GM23338 (cell line): ENCODE measurements around the gene SLIT1. TPM values are rescaled to one million over a fixed set of nuclear protein-coding genes. Genes with fewer than 3 reads are reported as not detected.

Source experiments
- ATAC-seq: fragments of 200-7000 bp; cut with Tn5 transposase; 3 replicates; pipeline ENCODE4 v1.9.1; 2020
- DNase-seq: peaks from one replicate; pipeline ENCODE4 v3.0.0-alpha.2; 2015; ENCODE audit warnings: low spot score
- H2AFZ ChIP-seq: fragments of 200-600 bp; sonication (generic); 2 replicates; pipeline ENCODE4 v1.8.0; 2016; ENCODE audit warnings: antibody characterized with exemption, mild to moderate bottlenecking, moderate library complexity
- H3F3A ChIP-seq: fragments of 200-600 bp; sonication (generic); replicated peaks from 2 replicates; pipeline ENCODE4 v1.8.0; 2017; ENCODE audit warnings: antibody characterized with exemption, mixed run types, low read depth
- H3K27ac ChIP-seq: fragments of 200-600 bp; sonication (generic); 2 replicates; pipeline ENCODE4 v1.6.1; 2016; ENCODE audit warnings: low read depth
- H3K27me3 ChIP-seq: fragments of 200-600 bp; sonication (generic); 2 replicates; pipeline ENCODE4 v1.8.0; 2016; ENCODE audit warnings: mild to moderate bottlenecking, mixed run types, moderate library complexity; ENCODE audit not compliant: insufficient read depth
- H3K36me3 ChIP-seq: fragments of 200-600 bp; sonication (generic); 2 replicates; pipeline ENCODE4 v1.8.0; 2016; ENCODE audit warnings: mild to moderate bottlenecking; ENCODE audit not compliant: insufficient read depth
- H3K4me1 ChIP-seq: fragments of 200-600 bp; sonication (generic); 2 replicates; pipeline ENCODE4 v1.8.0; 2016; ENCODE audit warnings: mild to moderate bottlenecking, moderate library complexity; ENCODE audit not compliant: insufficient read depth
- H3K4me2 ChIP-seq: fragments of 200-600 bp; sonication (generic); 2 replicates; pipeline ENCODE4 v1.7.1; 2017; ENCODE audit warnings: mixed run types
- H3K4me3 ChIP-seq: fragments of 200-600 bp; sonication (generic); 2 replicates; pipeline ENCODE4 v1.6.1; 2016; ENCODE audit warnings: mixed run types
- H3K79me2 ChIP-seq: fragments of 200-600 bp; sonication (generic); replicated peaks from 2 replicates; pipeline ENCODE4 v1.8.0; 2017; ENCODE audit warnings: mild to moderate bottlenecking; ENCODE audit not compliant: insufficient read depth
- H3K9me2 ChIP-seq: fragments of 200-600 bp; sonication (generic); 2 replicates; pipeline ENCODE4 v1.8.0; 2017; ENCODE audit not compliant: insufficient read depth
- H4K20me1 ChIP-seq: fragments of 200-600 bp; sonication (generic); replicated peaks from 2 replicates; pipeline ENCODE4 v1.8.0; 2017; ENCODE audit warnings: mild to moderate bottlenecking; ENCODE audit not compliant: insufficient read depth
- H3K27ac Mint-ChIP-seq: 2 replicates; pipeline ENCODE4 v1.8.0; 2020; ENCODE audit warnings: inconsistent platforms, mild to moderate bottlenecking, moderate library complexity, mixed read lengths
- H3K27me3 Mint-ChIP-seq: 3 replicates; pipeline ENCODE4 v1.8.0; 2022; ENCODE audit warnings: low read depth, mild to moderate bottlenecking, moderate library complexity, mixed read lengths, inconsistent platforms; ENCODE audit not compliant: insufficient read depth, poor library complexity
- H3K36me3 Mint-ChIP-seq: 3 replicates; pipeline ENCODE4 v1.8.0; 2021; ENCODE audit warnings: low read depth, mild to moderate bottlenecking, inconsistent platforms, moderate library complexity, mixed read lengths
- H3K4me1 Mint-ChIP-seq: 3 replicates; pipeline ENCODE4 v1.8.0; 2020; ENCODE audit warnings: mild to moderate bottlenecking, inconsistent platforms, mixed read lengths
- H3K4me3 Mint-ChIP-seq: 3 replicates; pipeline ENCODE4 v1.8.0; 2021; ENCODE audit warnings: moderate library complexity, mild to moderate bottlenecking, inconsistent platforms, mixed read lengths
- H3K9me3 Mint-ChIP-seq: 3 replicates; pipeline ENCODE4 v1.8.0; 2020; ENCODE audit warnings: moderate library complexity, mild to moderate bottlenecking, inconsistent platforms, mixed read lengths
- CREB1 ChIP-seq: fragments of 250-450 bp; sonication (Bioruptor Pico); IDR thresholded peaks from 2 replicates; pipeline ENCODE4 v1.5.0; 2020; ENCODE audit warnings: low read depth, mild to moderate bottlenecking, moderate library complexity
- CTCF ChIP-seq, 2 experiments: fragments of 200-600 bp in 1 of 2; sonication (generic) in 1 of 2; conservative IDR thresholded peaks; 2 replicates each; pipeline versions ENCODE4 v1.5.1 to v1.6.1; 2016 to 2017; ENCODE audit warnings: antibody characterized with exemption in 2 of 2, low read depth in 2 of 2, mild to moderate bottlenecking in 2 of 2, moderate library complexity in 1 of 2
- EZH2 ChIP-seq: fragments of 200-600 bp; sonication (generic); IDR thresholded peaks from one replicate; pipeline ENCODE4 v1.8.0; 2017; ENCODE audit warnings: antibody characterized with exemption, mild to moderate bottlenecking, low read depth; ENCODE audit not compliant: unreplicated experiment
- EZH2phosphoT487 ChIP-seq: fragments of 200-600 bp; sonication (generic); IDR thresholded peaks from one replicate; pipeline ENCODE4 v1.8.1; 2018; ENCODE audit warnings: antibody characterized with exemption; ENCODE audit not compliant: unreplicated experiment
- JUNB ChIP-seq: IDR thresholded peaks from one replicate; pipeline ENCODE4 v1.6.1; 2016; ENCODE audit warnings: antibody characterized with exemption; ENCODE audit not compliant: unreplicated experiment
- NANOG ChIP-seq: IDR thresholded peaks from 2 replicates; pipeline ENCODE4 v1.6.1; 2016; ENCODE audit warnings: antibody characterized with exemption, borderline replicate concordance
- POLR2AphosphoS5 ChIP-seq: IDR thresholded peaks from 2 replicates; pipeline ENCODE4 v1.6.1; 2016; ENCODE audit warnings: antibody characterized with exemption, low read depth
- REST ChIP-seq: IDR thresholded peaks from one replicate; pipeline ENCODE4 v1.6.1; 2018; ENCODE audit warnings: antibody characterized with exemption; ENCODE audit not compliant: unreplicated experiment
- STAT1 ChIP-seq: IDR thresholded peaks from one replicate; pipeline ENCODE4 v1.6.1; 2016; ENCODE audit warnings: antibody characterized with exemption; ENCODE audit not compliant: unreplicated experiment
- ZNF114 ChIP-seq: fragments of 250-450 bp; sonication (Bioruptor Pico); IDR thresholded peaks from 2 replicates; pipeline ENCODE4 v1.5.0; 2020; ENCODE audit warnings: mild to moderate bottlenecking, moderate library complexity
- ZNF331 ChIP-seq: fragments of 250-450 bp; sonication (Bioruptor Pico); IDR thresholded peaks from 2 replicates; pipeline ENCODE4 v1.5.0; 2020; ENCODE audit warnings: low read depth, mild to moderate bottlenecking, moderate library complexity
- ZNF462 ChIP-seq: fragments of 250-450 bp; sonication (Bioruptor Pico); IDR thresholded peaks from 2 replicates; pipeline ENCODE4 v1.5.0; 2020; ENCODE audit warnings: mild to moderate bottlenecking, moderate library complexity
- polyA plus RNA-seq: library from polyadenylated mRNA; unstranded; fragments of >200 nt; fragmentation: Nextera tagmentation; extraction: Ambion mirVana; gene quantifications from 2 replicates; pipeline ENCODE4 v1.2.1, GENCODE V29; 2016
- total RNA-seq: library from RNA; depleted of rRNA; stranded (reverse); fragments of >200 nt; shearing (Covaris generic); gene quantifications from 2 replicates; pipeline ENCODE4 v1.2.3, GENCODE V29; 2014
- TF ChIP-seq, protein P1 (sequence below): IDR thresholded peaks from 2 replicates; pipeline ENCODE4 v1.6.1; 2016; ENCODE audit warnings: antibody characterized with exemption

Gene SLIT1
- total and polyA plus RNA-seq, 2 experiments from 2014 or later = 0.76 to 1.7 TPM

DNA sequence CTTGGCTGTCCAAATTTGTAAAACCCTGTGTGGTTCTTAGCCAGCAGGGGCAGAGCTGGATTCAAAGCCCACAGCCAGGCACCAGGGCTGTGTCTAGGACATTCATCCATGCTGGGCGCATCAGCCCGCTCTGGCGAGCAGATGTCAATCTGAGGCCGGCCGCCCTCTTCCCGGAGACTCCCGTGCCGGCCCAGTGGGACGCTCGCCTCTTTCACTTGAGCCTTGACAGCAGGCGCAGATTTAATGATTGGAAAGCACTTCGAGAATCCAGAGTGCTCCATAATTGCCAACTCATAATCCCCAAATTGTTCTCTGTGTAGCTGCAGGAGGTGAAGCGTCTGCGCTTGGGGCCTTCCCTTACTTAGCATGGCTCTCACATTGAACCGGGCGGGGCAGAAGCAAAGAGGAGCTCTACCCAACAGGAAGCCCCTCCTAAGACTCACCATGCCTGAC is 36.7 kb downstream of the SLIT1 start:
- no peaks in the 10 kb centered on the region for H3K36me3 ChIP-seq
- H3K4me3 ChIP-seq = no peak overlapping the region
- Mint-ChIP-seq H3K27ac (no peak overlapping the region), H3K27me3 (peaks cover 3% of the 10 kb centered on the region), H3K4me1 (peaks cover 15% of the 10 kb centered on the region), H3K4me3 (no peak overlapping the region), H3K9me3 (no peaks in the 10 kb centered on the region), H3K36me3 (no peaks in the 10 kb centered on the region)
- H4K20me1 ChIP-seq = no peaks in the 10 kb centered on the region
- H2AFZ ChIP-seq = peak overlapping the region; percentile 63
- ATAC-seq = peak; percentile 58
- H3K79me2 ChIP-seq = no peaks in the 10 kb centered on the region
- no peaks in the 10 kb centered on the region for H3K4me1 ChIP-seq
- no peak for TF ChIP-seq ZNF114 (CRISPR knock-in tag)
- no peak for TF ChIP-seq JUNB
- TF ChIP-seq CTCF (conservative IDR thresholded peaks at IDR 0.05; ENCODE audit: low read depth in 2 of 2) = no peak
- no peak for TF ChIP-seq POLR2AphosphoS5
- no peak for TF ChIP-seq ZNF462 (CRISPR knock-in tag)
- no peak for TF ChIP-seq ZNF331 (CRISPR knock-in tag)
- TF ChIP-seq EZH2 = no peak
- TF ChIP-seq CREB1 = no peak
- no peak for TF ChIP-seq NANOG
- TF ChIP-seq, protein P1, sequence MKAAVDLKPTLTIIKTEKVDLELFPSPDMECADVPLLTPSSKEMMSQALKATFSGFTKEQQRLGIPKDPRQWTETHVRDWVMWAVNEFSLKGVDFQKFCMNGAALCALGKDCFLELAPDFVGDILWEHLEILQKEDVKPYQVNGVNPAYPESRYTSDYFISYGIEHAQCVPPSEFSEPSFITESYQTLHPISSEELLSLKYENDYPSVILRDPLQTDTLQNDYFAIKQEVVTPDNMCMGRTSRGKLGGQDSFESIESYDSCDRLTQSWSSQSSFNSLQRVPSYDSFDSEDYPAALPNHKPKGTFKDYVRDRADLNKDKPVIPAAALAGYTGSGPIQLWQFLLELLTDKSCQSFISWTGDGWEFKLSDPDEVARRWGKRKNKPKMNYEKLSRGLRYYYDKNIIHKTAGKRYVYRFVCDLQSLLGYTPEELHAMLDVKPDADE = no peak
- TF ChIP-seq REST = no peak
- no peak for TF ChIP-seq EZH2phosphoT487
- TF ChIP-seq STAT1 = no peak
- no peak overlapping the region for H3K4me2 ChIP-seq
- H3F3A ChIP-seq = no peaks in the 10 kb centered on the region
- no peak overlapping the region for H3K27ac ChIP-seq
- H3K9me2 ChIP-seq = no peaks in the 10 kb centered on the region
- DNase-seq = no peak
- H3K27me3 ChIP-seq = no peaks in the 10 kb centered on the region
